B cell (primary cell): ENCODE measurements around the gene NAA35.

Experiments
- EZH2 ChIP-seq: IDR thresholded peaks from 2 replicates; pipeline ENCODE4 v1.6.1; 2012; ENCODE audit warnings: borderline replicate concordance, low read depth, mild to moderate bottlenecking, moderate library complexity, low read length; ENCODE audit not compliant: insufficient read depth, poor library complexity, severe bottlenecking
- TF ChIP-seq, protein P1 (sequence below): fragments of 200-600 bp; IDR thresholded peaks from one replicate; pipeline ENCODE4 v1.8.0; 2022; ENCODE audit warnings: antibody characterized with exemption, mild to moderate bottlenecking

GRCh38 chr9:85943757-85944430, 2.9 kb downstream of the NAA35 start:
- TF ChIP-seq, protein P1, sequence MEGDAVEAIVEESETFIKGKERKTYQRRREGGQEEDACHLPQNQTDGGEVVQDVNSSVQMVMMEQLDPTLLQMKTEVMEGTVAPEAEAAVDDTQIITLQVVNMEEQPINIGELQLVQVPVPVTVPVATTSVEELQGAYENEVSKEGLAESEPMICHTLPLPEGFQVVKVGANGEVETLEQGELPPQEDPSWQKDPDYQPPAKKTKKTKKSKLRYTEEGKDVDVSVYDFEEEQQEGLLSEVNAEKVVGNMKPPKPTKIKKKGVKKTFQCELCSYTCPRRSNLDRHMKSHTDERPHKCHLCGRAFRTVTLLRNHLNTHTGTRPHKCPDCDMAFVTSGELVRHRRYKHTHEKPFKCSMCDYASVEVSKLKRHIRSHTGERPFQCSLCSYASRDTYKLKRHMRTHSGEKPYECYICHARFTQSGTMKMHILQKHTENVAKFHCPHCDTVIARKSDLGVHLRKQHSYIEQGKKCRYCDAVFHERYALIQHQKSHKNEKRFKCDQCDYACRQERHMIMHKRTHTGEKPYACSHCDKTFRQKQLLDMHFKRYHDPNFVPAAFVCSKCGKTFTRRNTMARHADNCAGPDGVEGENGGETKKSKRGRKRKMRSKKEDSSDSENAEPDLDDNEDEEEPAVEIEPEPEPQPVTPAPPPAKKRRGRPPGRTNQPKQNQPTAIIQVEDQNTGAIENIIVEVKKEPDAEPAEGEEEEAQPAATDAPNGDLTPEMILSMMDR: no peak
- no peak for TF ChIP-seq EZH2
